ENCODE results near the gene KRT33A.
"Not testable (repeated sequence)": the region's sequence is repeated elsewhere in the genome, so short reads cannot be mapped to it uniquely, and the experiment has no call there.

Gene KRT33A

GRCh38 chr17:41350381-41350878, at the start of gene KRT33A:
Gene KRT33A, minus strand, starts transcription at chr17:41350828. Its CDS starts 61 bp downstream, at chr17:41350767.
- not testable (repeated sequence) for DNase-seq

GRCh38 chr17:41396996-41397660, 46.5 kb upstream of the KRT33A start, which contains the start of gene KRT31:
Gene KRT31, minus strand, starts transcription at chr17:41397608. Its CDS starts 69 bp downstream, at chr17:41397539.
- DNase-seq = no peak

GRCh38 chr17:41396340-41396739, 45.7 kb upstream of the KRT33A start:
- no peak for DNase-seq

- DNase-seq = no peak
These were observed 45.0 kb upstream of the KRT33A start for GRCh38 chr17:41395611-41396010.

GRCh38 chr17:41395044-41395443, 44.4 kb upstream of the KRT33A start:
- DNase-seq = not testable (repeated sequence)

GRCh38 chr17:41394254-41394996, 43.8 kb upstream of the KRT33A start:
- no peak for DNase-seq

- DNase-seq = no peak
These were observed 43.2 kb upstream of the KRT33A start for GRCh38 chr17:41393826-41394225.

GRCh38 chr17:41393294-41393693, 42.7 kb upstream of the KRT33A start:
- no peak for DNase-seq

- DNase-seq = no peak
These were observed 41.6 kb upstream of the KRT33A start for GRCh38 chr17:41392278-41392677.

- no peak for DNase-seq
These were observed 40.9 kb upstream of the KRT33A start for GRCh38 chr17:41391535-41391934.

- no peak for DNase-seq
These were observed 39.8 kb upstream of the KRT33A start for GRCh38 chr17:41390411-41390938.

GRCh38 chr17:41387670-41388069, 37.0 kb upstream of the KRT33A start:
- DNase-seq = no peak

GRCh38 chr17:41386227-41386626, 35.6 kb upstream of the KRT33A start:
- no peak for DNase-seq

GRCh38 chr17:41383690-41384089, 33.1 kb upstream of the KRT33A start:
- no peak for DNase-seq

- DNase-seq = no peak
These were observed 31.8 kb upstream of the KRT33A start for GRCh38 chr17:41382394-41382793.

GRCh38 chr17:41381943-41382342, 31.3 kb upstream of the KRT33A start, which contains the start of gene KRT34:
Gene KRT34, minus strand, starts transcription at chr17:41382306. Its CDS starts 60 bp downstream, at chr17:41382246.
- not testable (repeated sequence) for DNase-seq

- not testable (repeated sequence) for DNase-seq
These were observed 29.5 kb upstream of the KRT33A start for GRCh38 chr17:41380091-41380490.

GRCh38 chr17:41377546-41377945, 26.9 kb upstream of the KRT33A start:
- DNase-seq = no peak

- DNase-seq = no peak
These were observed 19.1 kb upstream of the KRT33A start, which contains the start of gene KRT33B for GRCh38 chr17:41369713-41370112. Gene KRT33B, minus strand, starts transcription at chr17:41369813. Its CDS starts 63 bp downstream, at chr17:41369750.

- no peak for DNase-seq
These were observed 18.4 kb upstream of the KRT33A start for GRCh38 chr17:41369023-41369422.

GRCh38 chr17:41367426-41368075, 16.9 kb upstream of the KRT33A start:
- no peak for DNase-seq

GRCh38 chr17:41366070-41366469, 15.4 kb upstream of the KRT33A start:
- DNase-seq = no peak

GRCh38 chr17:41363881-41364280, 13.3 kb upstream of the KRT33A start:
- DNase-seq = no peak
